LNCaP clone FGC (cell line): Measurements from ENCODE around the gene PBX4.

Source experiments
- DNase-seq: peaks from one replicate; pipeline ENCODE4 v3.0.0-alpha.2; 2011; ENCODE audit warnings: low read depth
- H3K4me3 ChIP-seq: 2 replicates; pipeline ENCODE4 v1.5.1; 2011; ENCODE audit warnings: mild to moderate bottlenecking, low read depth, low read length, control low read depth
- TF ChIP-seq, protein P1 (sequence below): IDR thresholded peaks from 2 replicates; pipeline ENCODE4 v1.5.1; 2012; ENCODE audit warnings: mild to moderate bottlenecking; ENCODE audit not compliant: control insufficient read depth, insufficient read depth; ENCODE audit errors: extremely low read depth

Gene PBX4

DNA sequence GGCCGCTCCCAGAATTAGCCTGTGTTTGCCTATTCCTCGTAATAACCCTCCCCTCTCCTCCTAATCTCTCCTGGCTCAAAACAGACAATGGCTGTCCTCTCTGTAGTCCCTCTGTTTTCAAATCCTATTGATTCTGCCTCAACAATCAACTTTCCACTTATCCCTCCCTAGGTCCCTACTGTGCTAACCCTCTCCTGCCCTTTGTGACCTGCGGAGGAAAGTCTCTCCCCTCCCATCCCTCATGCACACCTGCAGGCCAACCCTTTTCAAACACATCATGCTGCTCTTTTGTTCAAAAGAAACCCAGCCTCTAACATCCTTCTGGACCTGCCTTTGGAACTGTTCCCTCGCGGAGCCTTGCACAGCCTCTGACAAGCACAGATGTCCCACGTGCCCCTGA lies 43.1 kb downstream of the PBX4 start:
- TF ChIP-seq, protein P1, sequence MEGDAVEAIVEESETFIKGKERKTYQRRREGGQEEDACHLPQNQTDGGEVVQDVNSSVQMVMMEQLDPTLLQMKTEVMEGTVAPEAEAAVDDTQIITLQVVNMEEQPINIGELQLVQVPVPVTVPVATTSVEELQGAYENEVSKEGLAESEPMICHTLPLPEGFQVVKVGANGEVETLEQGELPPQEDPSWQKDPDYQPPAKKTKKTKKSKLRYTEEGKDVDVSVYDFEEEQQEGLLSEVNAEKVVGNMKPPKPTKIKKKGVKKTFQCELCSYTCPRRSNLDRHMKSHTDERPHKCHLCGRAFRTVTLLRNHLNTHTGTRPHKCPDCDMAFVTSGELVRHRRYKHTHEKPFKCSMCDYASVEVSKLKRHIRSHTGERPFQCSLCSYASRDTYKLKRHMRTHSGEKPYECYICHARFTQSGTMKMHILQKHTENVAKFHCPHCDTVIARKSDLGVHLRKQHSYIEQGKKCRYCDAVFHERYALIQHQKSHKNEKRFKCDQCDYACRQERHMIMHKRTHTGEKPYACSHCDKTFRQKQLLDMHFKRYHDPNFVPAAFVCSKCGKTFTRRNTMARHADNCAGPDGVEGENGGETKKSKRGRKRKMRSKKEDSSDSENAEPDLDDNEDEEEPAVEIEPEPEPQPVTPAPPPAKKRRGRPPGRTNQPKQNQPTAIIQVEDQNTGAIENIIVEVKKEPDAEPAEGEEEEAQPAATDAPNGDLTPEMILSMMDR, result no peak
- no peak for DNase-seq
- no peak overlapping the region for H3K4me3 ChIP-seq

DNA sequence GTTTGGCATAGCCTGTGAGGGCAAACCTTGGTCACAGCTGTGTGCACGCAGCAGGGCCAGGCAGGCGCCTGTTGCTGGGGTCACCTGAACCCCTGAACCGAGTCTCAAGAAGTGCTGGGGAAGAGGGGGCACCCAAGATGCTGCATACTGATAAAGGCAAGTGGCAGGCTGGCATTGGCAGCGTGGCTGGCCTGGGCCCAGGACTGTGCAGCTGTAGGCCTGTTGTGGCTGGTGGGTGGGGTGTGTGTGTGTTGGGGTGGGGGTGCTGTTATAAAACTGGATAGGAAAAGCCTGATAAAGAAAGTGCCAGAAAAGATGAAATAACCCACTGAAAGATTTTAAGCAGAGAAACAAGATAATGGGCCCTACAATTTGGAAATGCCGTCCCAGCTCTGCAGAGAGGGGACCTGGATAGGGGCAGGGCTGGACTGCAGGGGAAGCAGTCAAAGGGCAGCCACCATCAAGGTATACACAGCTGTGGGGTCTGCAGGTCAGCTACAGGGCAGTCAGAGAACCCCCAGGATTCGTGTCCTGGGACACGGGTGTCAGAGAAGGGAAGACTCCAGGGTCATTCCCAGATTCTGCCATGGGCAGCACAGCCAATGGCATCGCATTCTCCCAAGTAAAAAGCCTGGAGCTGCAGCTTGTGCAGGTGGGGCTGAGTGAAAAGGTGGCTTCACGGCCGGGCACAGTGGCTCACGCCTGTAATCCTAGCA lies 47.3 kb downstream of the PBX4 start:
- no peak overlapping the region for H3K4me3 ChIP-seq
- DNase-seq, result no peak
- TF ChIP-seq, protein P1, result no peak

DNA sequence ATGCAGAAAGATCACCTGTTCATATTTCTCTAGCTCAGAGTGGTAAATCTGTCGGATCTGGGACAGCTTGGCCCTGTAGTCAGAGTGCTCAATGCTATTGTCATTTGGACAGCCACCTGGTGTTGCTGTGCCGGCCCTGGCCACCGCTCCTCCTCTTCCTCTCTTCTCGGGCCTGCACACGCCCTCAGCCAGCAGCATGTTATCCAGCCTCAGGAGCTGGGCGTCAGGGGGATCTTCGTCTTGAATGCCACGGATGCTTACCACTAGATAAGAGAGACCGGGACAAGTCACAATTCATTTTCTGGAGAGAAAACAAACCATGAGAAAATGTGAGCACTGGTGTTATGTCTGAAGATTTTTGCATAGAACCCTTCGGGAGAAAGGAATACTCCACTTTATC lies 47.9 kb downstream of the PBX4 start:
- DNase-seq, result no peak
- H3K4me3 ChIP-seq, result no peak overlapping the region
- TF ChIP-seq, protein P1, result no peak

DNA sequence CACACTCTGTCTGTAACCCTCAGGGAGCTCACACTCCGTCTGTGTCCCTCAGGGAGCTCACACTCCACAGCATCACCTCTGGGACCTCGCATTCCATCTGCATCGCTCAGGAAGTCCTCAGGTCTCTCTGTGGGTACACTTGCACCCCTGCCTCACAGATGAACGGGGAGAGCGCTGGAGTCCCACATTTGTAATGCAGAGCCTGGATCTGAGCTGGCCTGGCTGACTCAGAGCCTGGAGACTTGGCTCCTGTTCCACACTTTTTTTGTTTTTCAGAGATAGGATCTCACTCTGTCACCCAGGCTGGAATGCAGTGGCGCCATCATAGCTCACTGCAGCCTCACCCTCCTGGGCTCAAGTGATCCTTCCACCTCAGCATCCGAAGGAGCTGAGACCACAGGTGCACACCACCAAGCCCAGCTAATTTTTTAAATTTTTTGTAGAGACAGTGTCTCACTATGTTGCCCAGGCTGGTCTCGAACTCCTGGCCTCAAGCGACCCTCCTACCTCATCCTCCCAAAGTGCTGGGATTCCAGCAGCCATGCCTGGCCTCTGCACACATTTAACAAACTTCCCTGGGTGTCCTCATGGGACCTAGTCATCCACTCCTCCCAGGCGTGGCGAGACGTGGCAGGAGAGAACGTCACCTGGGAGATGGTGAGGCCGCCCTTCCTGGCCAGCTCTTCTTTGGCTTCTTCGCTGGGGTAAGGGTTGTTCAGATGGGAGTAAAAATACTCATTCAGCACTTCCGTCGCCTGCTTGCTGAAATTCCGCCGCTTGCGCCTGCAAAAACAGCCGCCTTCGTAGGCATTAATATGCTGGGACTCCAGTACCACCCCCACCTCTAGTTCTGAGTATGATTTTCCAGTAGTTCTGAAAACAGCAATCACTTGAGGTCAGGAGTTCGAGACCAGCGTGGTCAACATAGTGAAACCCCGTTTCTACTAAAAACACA lies 49.4 kb downstream of the PBX4 start:
- H3K4me3 ChIP-seq, result no peak overlapping the region
- DNase-seq, result no peak
- TF ChIP-seq, protein P1, result no peak

DNA sequence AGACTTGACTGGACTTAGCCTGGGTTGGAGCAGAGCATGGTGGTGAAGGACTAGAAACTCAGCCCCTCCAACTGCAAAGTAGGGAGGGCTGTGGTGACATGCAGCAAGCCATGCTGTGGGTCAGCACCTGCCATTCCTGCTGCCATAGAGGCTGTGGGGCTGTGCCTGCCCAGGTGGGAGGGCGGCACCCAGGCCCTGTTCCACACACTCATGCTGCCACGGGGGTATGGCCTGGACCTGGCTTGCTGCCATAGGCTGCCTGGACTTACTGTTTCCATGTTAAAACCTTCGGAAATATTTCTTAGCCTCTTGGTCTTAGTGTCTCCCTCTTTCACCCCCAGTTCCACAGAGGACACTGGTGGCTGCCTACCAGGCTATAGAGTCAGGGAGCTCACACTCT lies 51.1 kb downstream of the PBX4 start:
- no peak for DNase-seq
- TF ChIP-seq, protein P1, result no peak
- no peak overlapping the region for H3K4me3 ChIP-seq

DNA sequence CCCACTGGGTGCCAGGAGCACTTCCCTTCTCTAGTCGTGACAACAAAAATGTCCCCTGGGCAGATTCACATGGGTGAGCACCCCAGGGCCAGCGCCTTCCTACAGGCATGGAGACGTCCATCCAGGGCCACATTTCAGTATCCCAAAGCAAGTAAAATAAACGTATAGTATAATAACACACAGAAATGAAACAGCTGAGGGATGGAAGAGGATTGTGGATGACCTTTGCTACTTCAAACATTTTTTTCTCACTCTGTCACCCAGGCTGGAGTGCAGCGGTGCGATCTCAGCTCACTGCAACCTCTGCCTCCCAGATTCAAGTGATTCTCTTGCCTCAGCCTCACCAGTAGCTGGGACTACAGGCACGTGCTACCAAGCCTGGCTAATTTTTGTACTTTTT lies 52.2 kb downstream of the PBX4 start:
- no peak overlapping the region for H3K4me3 ChIP-seq
- no peak for DNase-seq
- TF ChIP-seq, protein P1, result no peak
